ENCODE data around the gene RAB37.

The RAB37 gene

DNA sequence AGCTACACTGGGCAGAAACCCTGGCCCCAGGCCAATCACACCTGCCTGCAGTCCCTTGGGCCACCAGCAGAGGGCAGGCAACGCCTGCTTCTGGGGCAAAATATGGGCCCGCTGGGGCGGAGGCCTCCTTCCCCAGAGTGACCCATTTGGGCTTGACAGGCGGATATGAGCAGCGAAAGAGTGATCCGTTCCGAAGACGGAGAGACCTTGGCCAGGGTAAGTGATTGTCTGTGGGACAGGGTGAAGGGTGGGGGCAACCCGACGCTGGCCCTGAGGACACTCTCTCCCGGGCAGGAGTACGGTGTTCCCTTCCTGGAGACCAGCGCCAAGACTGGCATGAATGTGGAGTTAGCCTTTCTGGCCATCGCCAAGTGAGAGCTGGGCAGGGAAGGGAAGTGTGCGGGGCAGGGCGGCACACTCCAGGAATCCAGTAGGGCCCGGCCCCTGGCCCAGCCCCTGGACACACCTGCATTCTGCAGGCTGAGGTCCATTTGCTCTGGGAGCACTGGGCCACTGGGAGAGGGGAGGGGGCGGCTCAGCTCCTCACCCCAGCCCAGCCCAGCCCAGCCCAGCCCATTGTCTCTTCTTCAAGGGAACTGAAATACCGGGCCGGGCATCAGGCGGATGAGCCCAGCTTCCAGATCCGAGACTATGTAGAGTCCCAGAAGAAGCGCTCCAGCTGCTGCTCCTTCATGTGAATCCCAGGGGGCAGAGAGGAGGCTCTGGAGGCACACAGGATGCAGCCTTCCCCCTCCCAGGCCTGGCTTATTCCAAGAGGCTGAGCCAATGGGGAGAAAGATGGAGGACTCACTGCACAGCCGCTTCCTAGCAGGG lies 7.9 kb downstream of the RAB37 start:
- peak; percentile 86 for DNase-seq (ENCODE audit: insufficient read length, low spot score)
- TF ChIP-seq, protein P1, sequence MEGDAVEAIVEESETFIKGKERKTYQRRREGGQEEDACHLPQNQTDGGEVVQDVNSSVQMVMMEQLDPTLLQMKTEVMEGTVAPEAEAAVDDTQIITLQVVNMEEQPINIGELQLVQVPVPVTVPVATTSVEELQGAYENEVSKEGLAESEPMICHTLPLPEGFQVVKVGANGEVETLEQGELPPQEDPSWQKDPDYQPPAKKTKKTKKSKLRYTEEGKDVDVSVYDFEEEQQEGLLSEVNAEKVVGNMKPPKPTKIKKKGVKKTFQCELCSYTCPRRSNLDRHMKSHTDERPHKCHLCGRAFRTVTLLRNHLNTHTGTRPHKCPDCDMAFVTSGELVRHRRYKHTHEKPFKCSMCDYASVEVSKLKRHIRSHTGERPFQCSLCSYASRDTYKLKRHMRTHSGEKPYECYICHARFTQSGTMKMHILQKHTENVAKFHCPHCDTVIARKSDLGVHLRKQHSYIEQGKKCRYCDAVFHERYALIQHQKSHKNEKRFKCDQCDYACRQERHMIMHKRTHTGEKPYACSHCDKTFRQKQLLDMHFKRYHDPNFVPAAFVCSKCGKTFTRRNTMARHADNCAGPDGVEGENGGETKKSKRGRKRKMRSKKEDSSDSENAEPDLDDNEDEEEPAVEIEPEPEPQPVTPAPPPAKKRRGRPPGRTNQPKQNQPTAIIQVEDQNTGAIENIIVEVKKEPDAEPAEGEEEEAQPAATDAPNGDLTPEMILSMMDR (IDR thresholded peaks at IDR 0.05; ENCODE audit: insufficient read depth, missing control alignments) = peak; percentile 99
- no peak for FAIRE-seq

DNA sequence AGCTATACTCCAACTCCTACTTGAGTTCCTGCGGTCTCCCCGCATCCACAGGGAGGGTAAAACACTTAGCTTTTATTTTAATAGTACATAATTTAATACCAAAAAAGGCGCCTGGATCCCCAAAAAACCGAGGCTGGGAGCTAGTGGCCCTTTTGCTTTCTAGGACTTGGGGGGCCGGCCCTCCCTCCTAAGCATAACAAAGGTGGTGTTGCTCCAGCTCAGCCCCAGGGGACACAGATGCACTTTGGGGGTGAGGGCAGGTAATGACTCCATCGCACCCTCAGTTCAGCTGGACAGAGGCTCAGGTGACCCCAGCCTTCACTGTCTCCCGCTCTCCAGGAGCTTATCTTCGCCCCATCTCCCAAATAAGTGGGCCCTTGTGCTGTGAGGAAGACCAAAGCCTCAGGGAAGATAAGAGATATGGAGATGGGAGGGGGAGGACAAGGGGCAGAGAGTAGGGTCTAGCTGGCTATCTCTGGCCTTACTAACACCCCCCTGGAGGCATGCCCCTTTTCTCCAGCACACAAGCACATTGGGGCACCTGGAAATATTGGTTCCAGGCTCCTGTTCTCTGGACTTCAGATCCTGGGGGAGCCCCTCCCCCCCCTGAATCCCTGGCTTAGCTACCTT lies 8.6 kb downstream of the RAB37 start:
- FAIRE-seq = no peak
- TF ChIP-seq, protein P1 (IDR thresholded peaks at IDR 0.05; ENCODE audit: insufficient read depth, missing control alignments) = no peak
- DNase-seq (ENCODE audit: insufficient read length, low spot score) = no peak

DNA sequence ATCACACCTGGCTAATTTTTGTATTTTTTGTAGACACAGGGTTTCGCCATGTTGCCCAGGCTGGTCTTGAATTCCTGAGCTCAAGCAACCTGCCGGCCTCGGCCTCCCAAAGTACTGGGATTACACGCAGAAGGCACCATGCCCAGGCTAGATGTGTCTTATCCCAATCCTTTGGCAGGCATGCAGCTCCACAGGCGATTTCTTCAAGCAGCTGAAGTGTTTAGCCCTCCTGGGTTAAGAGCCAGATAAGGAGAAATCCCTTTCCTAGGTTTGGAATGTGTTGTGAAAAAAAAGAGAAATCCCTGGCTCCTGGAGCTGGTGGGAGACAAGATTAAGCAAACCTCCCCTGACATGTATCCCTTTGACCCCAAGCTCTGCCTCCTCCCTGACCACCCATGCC lies 9.3 kb downstream of the RAB37 start:
- FAIRE-seq = no peak
- TF ChIP-seq, protein P1 (IDR thresholded peaks at IDR 0.05; ENCODE audit: insufficient read depth, missing control alignments) = no peak
- DNase-seq (ENCODE audit: insufficient read length, low spot score) = no peak

DNA sequence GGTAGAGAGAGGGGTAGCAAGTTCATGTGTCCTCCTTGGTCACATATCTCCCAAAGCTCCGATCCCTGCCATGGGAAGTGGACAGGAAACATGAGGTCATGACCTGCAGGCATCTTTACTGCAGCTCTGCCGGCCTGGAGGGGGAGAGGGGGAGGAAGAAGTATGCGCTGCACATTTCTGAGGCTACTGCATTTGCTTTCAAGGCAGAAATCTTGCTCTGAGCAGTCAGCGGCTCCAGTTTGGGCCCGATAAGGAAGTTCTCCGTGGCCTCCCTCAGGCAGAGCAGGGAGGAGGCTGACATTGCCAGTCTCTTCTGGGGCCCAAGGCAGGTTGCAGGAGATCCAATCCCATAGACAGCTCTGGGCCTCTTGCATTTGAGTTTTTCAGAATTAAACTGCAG lies 9.9 kb downstream of the RAB37 start:
- FAIRE-seq (no peak), DNase-seq (ENCODE audit: insufficient read length, low spot score) (no peak)
- TF ChIP-seq, protein P1 (IDR thresholded peaks at IDR 0.05; ENCODE audit: insufficient read depth, missing control alignments) = no peak

DNA sequence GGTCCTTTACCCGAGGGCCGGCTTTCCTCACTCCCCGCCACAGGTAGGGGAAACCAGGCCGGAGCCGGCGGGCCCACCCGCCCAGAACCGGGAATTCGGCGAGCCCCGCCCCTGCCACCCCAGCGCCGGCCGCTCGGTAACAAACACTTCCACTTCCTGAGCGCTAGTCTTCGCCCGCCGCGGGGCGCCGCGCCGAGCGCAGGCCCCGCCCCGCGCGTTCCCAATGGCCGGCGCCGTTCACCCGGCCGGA lies 11.1 kb downstream of the RAB37 start:
- FAIRE-seq (no peak), DNase-seq (ENCODE audit: insufficient read length, low spot score) (no peak)
- TF ChIP-seq, protein P1 (IDR thresholded peaks at IDR 0.05; ENCODE audit: insufficient read depth, missing control alignments) = no peak

DNA sequence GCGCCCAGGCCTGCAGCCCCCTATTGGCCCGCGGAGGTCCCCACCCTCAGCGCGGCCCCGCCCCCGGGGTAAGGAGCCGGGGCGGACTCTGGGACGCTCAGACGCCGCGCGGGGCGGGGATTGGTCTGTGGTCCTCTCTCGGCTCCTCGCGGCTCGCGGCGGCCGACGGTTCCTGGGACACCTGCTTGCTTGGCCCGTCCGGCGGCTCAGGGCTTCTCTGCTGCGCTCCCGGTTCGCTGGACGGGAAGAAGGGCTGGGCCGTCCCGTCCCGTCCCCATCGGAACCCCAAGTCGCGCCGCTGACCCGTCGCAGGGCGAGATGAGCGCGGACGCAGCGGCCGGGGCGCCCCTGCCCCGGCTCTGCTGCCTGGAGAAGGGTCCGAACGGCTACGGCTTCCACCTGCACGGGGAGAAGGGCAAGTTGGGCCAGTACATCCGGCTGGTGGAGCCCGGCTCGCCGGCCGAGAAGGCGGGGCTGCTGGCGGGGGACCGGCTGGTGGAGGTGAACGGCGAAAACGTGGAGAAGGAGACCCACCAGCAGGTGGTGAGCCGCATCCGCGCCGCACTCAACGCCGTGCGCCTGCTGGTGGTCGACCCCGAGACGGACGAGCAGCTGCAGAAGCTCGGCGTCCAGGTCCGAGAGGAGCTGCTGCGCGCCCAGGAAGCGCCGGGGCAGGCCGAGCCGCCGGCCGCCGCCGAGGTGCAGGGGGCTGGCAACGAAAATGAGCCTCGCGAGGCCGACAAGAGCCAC lies 11.6 kb downstream of the RAB37 start, which contains the start of gene NHERF1:
Gene NHERF1 (plus strand): TSS at position 100 of the 750 bp plus-strand sequence. CDS start 219 bp downstream, at position 319.
- FAIRE-seq (no peak), DNase-seq (ENCODE audit: insufficient read length, low spot score) (peak; percentile 95)
- TF ChIP-seq, protein P1 (IDR thresholded peaks at IDR 0.05; ENCODE audit: insufficient read depth, missing control alignments) = no peak

Measured in D721Med (cell line).